GM18517 (cell line): Measurements from ENCODE around the gene KLHL18.

ENCODE experiments used
- ATAC-seq: cut with Tn5 transposase; IDR thresholded peaks from one replicate; pipeline ENCODE4 v1.9.1; 2021; ENCODE audit warnings: mild to moderate bottlenecking, moderate library complexity; ENCODE audit not compliant: unreplicated experiment

The KLHL18 gene

DNA sequence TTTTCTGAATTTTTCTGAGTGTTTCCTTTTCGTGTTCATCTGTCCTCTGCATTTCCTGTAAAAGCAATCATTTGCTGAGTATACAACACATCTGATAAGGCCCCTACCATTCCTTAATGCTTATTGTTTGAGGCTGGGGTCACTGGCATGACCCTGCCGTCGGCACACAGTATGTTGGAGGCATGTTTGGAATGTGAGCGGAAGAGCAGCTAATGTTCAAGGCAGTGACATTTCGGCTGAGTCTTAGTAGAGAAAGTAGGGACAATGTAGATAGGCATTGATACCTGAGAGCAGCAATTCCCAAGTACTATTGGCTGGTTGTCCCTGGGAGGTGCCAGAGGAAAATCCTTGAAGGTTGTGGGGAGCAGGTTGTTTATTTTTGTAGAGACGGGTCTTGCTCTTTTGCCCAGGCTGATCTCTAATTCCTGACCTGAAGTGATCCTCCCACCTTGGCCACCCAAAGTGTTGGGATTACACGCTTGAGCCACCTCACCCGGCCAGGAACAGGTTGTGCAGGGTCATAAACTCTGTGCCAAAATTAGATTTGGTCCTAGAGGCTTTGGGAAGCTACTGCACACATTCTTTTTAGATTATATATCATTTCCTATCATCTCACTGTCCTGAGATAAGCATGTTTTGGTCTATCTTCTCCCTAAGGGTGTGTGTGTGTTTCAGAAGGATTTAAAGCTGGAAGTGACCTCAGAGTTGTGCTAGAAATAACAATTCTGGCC, 111.6 kb downstream of the KLHL18 start:
- ATAC-seq: no peak

GRCh38 chr3:47394881-47395280, 112.1 kb downstream of the KLHL18 start:
- ATAC-seq: no peak
